IPS-18c (cell line): Measurements from ENCODE around the gene ACOX2.

Experiments
- H3K4me3 ChIP-seq: 2 replicates; pipeline ENCODE4 v1.7.0; 2013; ENCODE audit warnings: low read depth, mild to moderate bottlenecking, low read length, moderate library complexity; ENCODE audit not compliant: insufficient read depth
- H3K9me3 ChIP-seq: one replicate; pipeline ENCODE4 v1.6.1; 2013; ENCODE audit warnings: mild to moderate bottlenecking, low read length, moderate library complexity; ENCODE audit not compliant: control insufficient read depth, insufficient read depth

ACOX2 gene

GRCh38 chr3:58526515-58526957 lies 10.5 kb downstream of the ACOX2 start:
- H3K9me3 ChIP-seq, result no peaks in the 10 kb centered on the region
- H3K4me3 ChIP-seq, result no peak overlapping the region

- H3K4me3 ChIP-seq, result no peak overlapping the region
- H3K9me3 ChIP-seq, result no peaks in the 10 kb centered on the region
Measured at GRCh38 chr3:58524326-58524888, 12.6 kb downstream of the ACOX2 start.

- no peak overlapping the region for H3K4me3 ChIP-seq
- no peaks in the 10 kb centered on the region for H3K9me3 ChIP-seq
Measured at GRCh38 chr3:58522759-58523425, 14.1 kb downstream of the ACOX2 start.

- Histone ChIP-seq H3K9me3 (no peaks in the 10 kb centered on the region), H3K4me3 (no peak overlapping the region)
Measured at GRCh38 chr3:58521917-58522631, 14.9 kb downstream of the ACOX2 start.

GRCh38 chr3:58521336-58521670 lies 15.7 kb downstream of the ACOX2 start:
- no peak overlapping the region for H3K4me3 ChIP-seq

GRCh38 chr3:58520403-58521335 lies 16.3 kb downstream of the ACOX2 start:
- Histone ChIP-seq H3K4me3 (no peak overlapping the region), H3K9me3 (no peaks in the 10 kb centered on the region)

More at GRCh38 chr3:58521336-58521670, 15.7 kb downstream of the ACOX2 start:
- no peaks in the 10 kb centered on the region for H3K9me3 ChIP-seq

- Histone ChIP-seq H3K4me3 (no peak overlapping the region), H3K9me3 (no peaks in the 10 kb centered on the region)
Measured at GRCh38 chr3:58519668-58520402, 17.2 kb downstream of the ACOX2 start.

- H3K9me3 ChIP-seq, result no peaks in the 10 kb centered on the region
- H3K4me3 ChIP-seq, result no peak overlapping the region
Measured at GRCh38 chr3:58518291-58518789, 18.6 kb downstream of the ACOX2 start.

GRCh38 chr3:58514405-58514804 lies 22.6 kb downstream of the ACOX2 start:
- no peak overlapping the region for H3K4me3 ChIP-seq
- no peaks in the 10 kb centered on the region for H3K9me3 ChIP-seq

- Histone ChIP-seq H3K4me3 (no peak overlapping the region), H3K9me3 (no peaks in the 10 kb centered on the region)
Measured at GRCh38 chr3:58508437-58508836, 28.6 kb downstream of the ACOX2 start.

GRCh38 chr3:58507356-58508078 lies 29.5 kb downstream of the ACOX2 start:
- no peaks in the 10 kb centered on the region for H3K9me3 ChIP-seq

GRCh38 chr3:58502872-58503271 lies 34.1 kb downstream of the ACOX2 start:
- Histone ChIP-seq H3K9me3 (no peaks in the 10 kb centered on the region), H3K4me3 (no peak overlapping the region)

More at GRCh38 chr3:58507356-58508078, 29.5 kb downstream of the ACOX2 start:
- no peak overlapping the region for H3K4me3 ChIP-seq

- no peak overlapping the region for H3K4me3 ChIP-seq
- no peaks in the 10 kb centered on the region for H3K9me3 ChIP-seq
Measured at GRCh38 chr3:58497097-58497496, 39.9 kb downstream of the ACOX2 start.

GRCh38 chr3:58496206-58496857 lies 40.7 kb downstream of the ACOX2 start:
- H3K4me3 ChIP-seq, result no peak overlapping the region
- H3K9me3 ChIP-seq, result no peaks in the 10 kb centered on the region

- H3K4me3 ChIP-seq, result no peak overlapping the region
Measured at GRCh38 chr3:58495101-58495500, 41.9 kb downstream of the ACOX2 start.

GRCh38 chr3:58494107-58494506 lies 42.9 kb downstream of the ACOX2 start:
- Histone ChIP-seq H3K9me3 (no peaks in the 10 kb centered on the region), H3K4me3 (no peak overlapping the region)

More at GRCh38 chr3:58495101-58495500, 41.9 kb downstream of the ACOX2 start:
- no peaks in the 10 kb centered on the region for H3K9me3 ChIP-seq
